Pancreas (tissue), 10 donors: ENCODE results near the gene FRMD4A. TPM values are rescaled to one million over a fixed set of nuclear protein-coding genes. Genes with fewer than 3 reads are reported as not detected.

Experiments used
- ATAC-seq, 4 donors: fragments of 200-7000 bp; cut with Tn5 transposase; one replicate each; pipeline versions ENCODE4 v1.8.0 to v1.9.1; 2020; ENCODE audit warnings: mild to moderate bottlenecking in 4 of 4, moderate library complexity in 4 of 4
- DNase-seq, 6 donors: peaks; one replicate each; pipeline ENCODE4 v3.0.0-alpha.2; 2020
- FAIRE-seq: peaks from 2 replicates; lab custom pipeline; 2012; peaks lifted over from hg19 to GRCh38; lab: Jason Lieb, UNC
- H3K27ac ChIP-seq, 4 donors: fragments of 200-600 bp; sonication (generic); 1 replicate in 3 of 4; 2 replicates in 1 of 4; pipeline versions ENCODE4 v1.5.0 to v1.8.0; 2020
- H3K27me3 ChIP-seq, 4 donors: fragments of 200-600 bp; one replicate each; pipeline ENCODE4 v1.8.0; 2021
- H3K36me3 ChIP-seq, 3 donors: fragments of 200-600 bp; sonication (generic) in 1 of 3; one replicate each; pipeline versions ENCODE4 v1.5.0 to v1.8.0; 2020 to 2021
- H3K4me1 ChIP-seq, 3 donors: fragments of 200-600 bp; one replicate each; pipeline ENCODE4 v1.8.0; 2021
- H3K4me3 ChIP-seq, 4 donors: fragments of 200-600 bp; sonication (generic) in 2 of 4; one replicate each; pipeline versions ENCODE4 v1.5.0 to v1.8.0; 2020 to 2021
- H3K9me3 ChIP-seq, 4 donors: fragments of 200-600 bp; one replicate each; pipeline ENCODE4 v1.8.0; 2021
- CTCF ChIP-seq, 4 donors: fragments of 200-600 bp; sonication (generic) in 3 of 4; IDR thresholded peaks; one replicate each; pipeline versions ENCODE4 v1.5.0 to v1.8.0; 2021; ENCODE audit warnings: antibody characterized with exemption in 4 of 4
- WGBS, 2 donors: extraction: QIAGEN DNeasy Blood & Tissue Kit; methylation state at CpG; one replicate each; pipeline ENCODE4 v1.1.7; 2013; 5-methylcytosine and 5-hydroxymethylcytosine counted together
- intact Hi-C, 3 donors: fragments of 100-400 bp; cut with DNase I; formaldehyde crosslinking; loops; one replicate each; pipeline versions ENCODE4 v1.11.1 to v1.14.2; 2022
- polyA plus RNA-seq, 2 donors: library from polyadenylated mRNA; stranded (reverse); fragments of 200-250 nt; gene quantifications; one replicate each; pipeline ENCODE4 v1.2.3, GENCODE V29; 2013
- total RNA-seq, 6 donors: library from RNA; stranded (reverse); fragmentation: NEBNext Ultra II Directional in 4 of 6; extraction: Animal tissue kit (Norgen Biotek cat#: 25700) in 4 of 6; gene quantifications; one replicate each; pipeline versions ENCODE4 v1.2.1 to v1.2.4, GENCODE V29; 2021 to 2023
- donor health status: healthy with polysubstance abuse.
- donor health status: DM: no; HTN: no; CAD: no; lungs with moderate emphysema.
- donor health status: DM: no; HTN: no; CAD: no.
- donor health status: control.
- donor health status: control.
- donor health status: Bipolar disorder and iron deficiency.
- donor health status: DM: yes; HTN: yes; CAD: no.
- donor health status: DM: no; HTN: no; CAD: no.
- donor health status: DM: no; HTN: no; CAD: no.
- donor health status: DM: yes; HTN: yes; CAD: no.

Gene FRMD4A
- total and polyA plus RNA-seq, 8 donors, result 13.5 to 27.5 (median 18.7) TPM

GRCh38 chr10:13633689-13634088 is 697.0 kb downstream of the FRMD4A start:
- peaks cover 0 to 9% (median 0%) of the 10 kb centered on the region in 3 donors for H3K4me1 ChIP-seq
- FAIRE-seq, result peak; percentile 49
- peak in 3 of 4 donors; percentile 54 to 77 (median 77) for ATAC-seq
- no peak overlapping the region for H3K4me3 ChIP-seq
- no peak for DNase-seq
- peak overlapping the region in 1 of 4 donors; percentile 35 for H3K27ac ChIP-seq
- intact Hi-C loops, result no loop called here
- H3K36me3 ChIP-seq, result no peaks in the 10 kb centered on the region
- H3K27me3 ChIP-seq, result no peaks in the 10 kb centered on the region
- 88 to 90% methylated on average over 7 of the region's 7 CpGs for WGBS, 2 donors
- H3K9me3 ChIP-seq, result no peaks in the 10 kb centered on the region
- TF ChIP-seq CTCF (IDR thresholded peaks at IDR 0.05), result no peak

GRCh38 chr10:13632884-13633440 is 697.8 kb downstream of the FRMD4A start:
- intact Hi-C loops, result no loop called here
- WGBS, 2 donors, result 86 to 88% methylated on average over 5 of the region's 5 CpGs
- Histone ChIP-seq H3K36me3 (no peaks in the 10 kb centered on the region), H3K27ac (peak overlapping the region in 1 of 4 donors; percentile 35), H3K9me3 (no peaks in the 10 kb centered on the region), H3K4me3 (no peak overlapping the region), H3K27me3 (no peaks in the 10 kb centered on the region), H3K4me1 (peaks cover 0 to 14% (median 0%) of the 10 kb centered on the region in 3 donors)
- ATAC-seq (peak in 1 of 4 donors; percentile 33), FAIRE-seq (no peak), DNase-seq (no peak)
- no peak for TF ChIP-seq CTCF (IDR thresholded peaks at IDR 0.05)

- no peak for DNase-seq
These were observed 698.3 kb downstream of the FRMD4A start for GRCh38 chr10:13632440-13632839.

GRCh38 chr10:13631594-13631993 is 699.1 kb downstream of the FRMD4A start:
- ATAC-seq, result peak in 2 of 4 donors; percentile 51 to 59
- Histone ChIP-seq H3K27ac (no peak overlapping the region), H3K9me3 (no peaks in the 10 kb centered on the region), H3K36me3 (no peaks in the 10 kb centered on the region), H3K4me3 (no peak overlapping the region), H3K4me1 (peaks cover 0 to 8% (median 0%) of the 10 kb centered on the region in 3 donors), H3K27me3 (no peaks in the 10 kb centered on the region)
- intact Hi-C loops, result no loop called here
- no peak for DNase-seq
- no peak for FAIRE-seq
- WGBS, 2 donors, result 91 to 94% methylated on average over 6 of the region's 6 CpGs
- no peak for TF ChIP-seq CTCF (IDR thresholded peaks at IDR 0.05)

More at GRCh38 chr10:13632440-13632839, 698.3 kb downstream of the FRMD4A start:
- no peaks in the 10 kb centered on the region for H3K27me3 ChIP-seq
- H3K36me3 ChIP-seq, result no peaks in the 10 kb centered on the region
- H3K4me3 ChIP-seq, result no peak overlapping the region
- ATAC-seq (peak in 2 of 4 donors; percentile 17 to 39), FAIRE-seq (no peak)
- WGBS, 2 donors, result 83 to 84% methylated on average over 3 of the region's 3 CpGs
- intact Hi-C loops, result no loop called here
- H3K27ac ChIP-seq, result no peak overlapping the region
- TF ChIP-seq CTCF (IDR thresholded peaks at IDR 0.05), result no peak
- no peaks in the 10 kb centered on the region for H3K9me3 ChIP-seq
- peaks cover 0 to 15% (median 0%) of the 10 kb centered on the region in 3 donors for H3K4me1 ChIP-seq

GRCh38 chr10:13630231-13630630 is 700.5 kb downstream of the FRMD4A start:
- no peak overlapping the region for H3K27ac ChIP-seq
- ATAC-seq, result no peak
- TF ChIP-seq CTCF (IDR thresholded peaks at IDR 0.05), result no peak
- H3K36me3 ChIP-seq, result no peaks in the 10 kb centered on the region
- H3K9me3 ChIP-seq, result no peaks in the 10 kb centered on the region
- intact Hi-C loops, result no loop called here
- no peak for FAIRE-seq
- no peak for DNase-seq
- no peak overlapping the region for H3K4me3 ChIP-seq
- H3K4me1 ChIP-seq, result peaks cover 0 to 6% (median 0%) of the 10 kb centered on the region in 3 donors
- H3K27me3 ChIP-seq, result no peaks in the 10 kb centered on the region
